HFFc6 (cell line): ENCODE data around the gene GPR35. TPM values are rescaled to one million over a fixed set of nuclear protein-coding genes. Genes with fewer than 3 reads are reported as not detected.

Experiments
- DNase-seq: peaks from one replicate; pipeline ENCODE4 v3.0.0-alpha.2; 2018
- H3K27ac Mint-ChIP-seq: 2 replicates; pipeline ENCODE4 v1.8.0; 2020; ENCODE audit warnings: mild to moderate bottlenecking, mixed read lengths
- H3K27me3 Mint-ChIP-seq: 2 replicates; pipeline ENCODE4 v1.8.0; 2021; ENCODE audit warnings: mild to moderate bottlenecking, moderate library complexity, mixed read lengths; ENCODE audit not compliant: insufficient read depth
- H3K36me3 Mint-ChIP-seq: 2 replicates; pipeline ENCODE4 v1.8.0; 2021; ENCODE audit warnings: low read depth, mixed read lengths
- H3K4me1 Mint-ChIP-seq: 2 replicates; pipeline ENCODE4 v1.8.0; 2020; ENCODE audit warnings: low read depth, mixed read lengths
- H3K4me3 Mint-ChIP-seq: 2 replicates; pipeline ENCODE4 v1.8.0; 2020; ENCODE audit warnings: mild to moderate bottlenecking, moderate library complexity, mixed read lengths
- H3K9me3 Mint-ChIP-seq: 2 replicates; pipeline ENCODE4 v1.8.0; 2020; ENCODE audit warnings: mild to moderate bottlenecking, mixed read lengths
- total RNA-seq, 6 experiments: library from RNA; stranded (reverse); fragmentation: NEBNext Ultra II Directional; extraction: Animal tissue kit (Norgen Biotek cat#: 25700); gene quantifications; 2 replicates in 1 of 6; 3 replicates in 5 of 6; pipeline ENCODE4 v1.2.3, GENCODE V29; 2021
- TF ChIP-seq, protein P1 (sequence below): fragments of 200-600 bp; sonication (generic); IDR thresholded peaks from 2 replicates; pipeline ENCODE4 v1.5.0; 2021; ENCODE audit warnings: antibody characterized with exemption, mild to moderate bottlenecking

Gene GPR35
- total RNA-seq, 6 experiments from 2014 or later, result 0.11 to 0.28 (median 0.14) TPM; not detected in 3

GRCh38 chr2:240630771-240631547 lies 5.7 kb downstream of the GPR35 start:
- Mint-ChIP-seq H3K27ac (no peak overlapping the region), H3K9me3 (peaks cover 36% of the 10 kb centered on the region), H3K36me3 (peaks cover 11% of the 10 kb centered on the region), H3K4me1 (no peaks in the 10 kb centered on the region), H3K27me3 (no peaks in the 10 kb centered on the region; the same call in 1 of the 2 replicates), H3K4me3 (no peak overlapping the region)
- TF ChIP-seq, protein P1, sequence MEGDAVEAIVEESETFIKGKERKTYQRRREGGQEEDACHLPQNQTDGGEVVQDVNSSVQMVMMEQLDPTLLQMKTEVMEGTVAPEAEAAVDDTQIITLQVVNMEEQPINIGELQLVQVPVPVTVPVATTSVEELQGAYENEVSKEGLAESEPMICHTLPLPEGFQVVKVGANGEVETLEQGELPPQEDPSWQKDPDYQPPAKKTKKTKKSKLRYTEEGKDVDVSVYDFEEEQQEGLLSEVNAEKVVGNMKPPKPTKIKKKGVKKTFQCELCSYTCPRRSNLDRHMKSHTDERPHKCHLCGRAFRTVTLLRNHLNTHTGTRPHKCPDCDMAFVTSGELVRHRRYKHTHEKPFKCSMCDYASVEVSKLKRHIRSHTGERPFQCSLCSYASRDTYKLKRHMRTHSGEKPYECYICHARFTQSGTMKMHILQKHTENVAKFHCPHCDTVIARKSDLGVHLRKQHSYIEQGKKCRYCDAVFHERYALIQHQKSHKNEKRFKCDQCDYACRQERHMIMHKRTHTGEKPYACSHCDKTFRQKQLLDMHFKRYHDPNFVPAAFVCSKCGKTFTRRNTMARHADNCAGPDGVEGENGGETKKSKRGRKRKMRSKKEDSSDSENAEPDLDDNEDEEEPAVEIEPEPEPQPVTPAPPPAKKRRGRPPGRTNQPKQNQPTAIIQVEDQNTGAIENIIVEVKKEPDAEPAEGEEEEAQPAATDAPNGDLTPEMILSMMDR, result no peak
- DNase-seq, result no peak

DNA sequence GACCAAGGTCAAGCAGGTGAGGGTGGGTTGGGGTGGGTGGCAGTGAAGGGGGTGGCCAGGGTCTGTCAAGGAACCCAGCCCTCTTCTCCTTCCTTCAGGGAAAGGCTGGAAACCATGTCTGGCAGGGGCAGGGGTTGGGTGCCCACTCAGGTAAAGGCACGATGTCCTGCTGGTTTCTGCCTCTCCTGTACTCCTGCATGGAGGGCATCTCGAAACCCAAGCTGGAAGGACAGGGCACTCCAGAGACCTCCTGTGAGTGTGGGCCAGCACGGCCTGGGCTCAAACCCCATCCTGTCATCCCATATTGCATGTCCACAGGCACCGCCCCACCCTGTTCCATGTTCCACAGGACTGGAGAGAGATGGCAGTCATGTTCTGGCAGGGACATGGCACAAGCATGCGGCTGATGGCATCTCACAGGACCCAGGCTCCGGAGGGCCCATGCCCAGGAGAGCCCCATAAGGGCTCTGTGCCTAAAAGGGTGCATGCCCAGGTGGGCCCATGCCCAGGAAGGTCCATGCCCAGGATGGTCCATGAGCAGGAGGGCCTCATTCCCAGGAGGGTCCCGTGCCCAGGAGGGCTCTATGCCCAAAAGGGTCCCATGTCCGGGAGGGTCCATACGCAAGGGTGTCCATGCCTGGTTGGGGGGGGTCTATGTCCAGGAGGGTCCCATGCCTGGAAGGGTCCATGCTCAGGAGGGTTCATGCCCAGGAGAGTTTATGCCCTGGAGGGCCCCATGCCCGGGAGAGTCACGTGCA lies 6.4 kb downstream of the GPR35 start:
- H3K27ac Mint-ChIP-seq, result no peak overlapping the region
- H3K36me3 Mint-ChIP-seq, result peaks cover 11% of the 10 kb centered on the region
- no peak for DNase-seq
- peaks cover 36% of the 10 kb centered on the region for H3K9me3 Mint-ChIP-seq
- TF ChIP-seq, protein P1, result no peak
- H3K4me3 Mint-ChIP-seq, result no peak overlapping the region
- peaks cover 1% of the 10 kb centered on the region; the same call in 1 of the 2 replicates for H3K27me3 Mint-ChIP-seq
- H3K4me1 Mint-ChIP-seq, result no peaks in the 10 kb centered on the region

- no peak for DNase-seq
- Mint-ChIP-seq H3K27ac (no peak overlapping the region), H3K4me1 (no peaks in the 10 kb centered on the region), H3K27me3 (peaks cover 3% of the 10 kb centered on the region), H3K4me3 (no peak overlapping the region), H3K36me3 (peaks cover 11% of the 10 kb centered on the region), H3K9me3 (peaks cover 36% of the 10 kb centered on the region)
- TF ChIP-seq, protein P1, result no peak
Measured at GRCh38 chr2:240632306-240632721, 7.0 kb downstream of the GPR35 start.

GRCh38 chr2:240635121-240635997 lies 10.1 kb downstream of the GPR35 start:
- peaks cover 11% of the 10 kb centered on the region for H3K36me3 Mint-ChIP-seq

More at GRCh38 chr2:240635121-240635997, 10.1 kb downstream of the GPR35 start:
- H3K4me3 Mint-ChIP-seq, result no peak overlapping the region
- peaks cover 15% of the 10 kb centered on the region for H3K27me3 Mint-ChIP-seq
- H3K4me1 Mint-ChIP-seq, result no peaks in the 10 kb centered on the region
- TF ChIP-seq, protein P1, result no peak
- no peak for DNase-seq
- peaks cover 36% of the 10 kb centered on the region for H3K9me3 Mint-ChIP-seq
- no peak overlapping the region for H3K27ac Mint-ChIP-seq
